Colonic mucosa (tissue), 4 donors: ENCODE results near the gene ZNF688. TPM values are rescaled to one million over a fixed set of nuclear protein-coding genes. Genes with fewer than 3 reads are reported as not detected.
A peak's percentile ranks its signal among the peaks of the same experiment; 100 is the strongest.
"Not testable (repeated sequence)": the region's sequence is repeated elsewhere in the genome, so short reads cannot be mapped to it uniquely, and the experiment has no call there.

ENCODE experiments used
- DNase-seq: peaks from one replicate; pipeline ENCODE4 v3.0.0-alpha.2; 2020
- H3K27ac ChIP-seq: fragments of 200-600 bp; one replicate; pipeline ENCODE4 v1.8.0; 2021
- H3K27me3 ChIP-seq: fragments of 200-600 bp; one replicate; pipeline ENCODE4 v1.8.0; 2021
- H3K36me3 ChIP-seq: fragments of 200-600 bp; one replicate; pipeline ENCODE4 v1.8.0; 2021
- H3K4me1 ChIP-seq: fragments of 200-600 bp; one replicate; pipeline ENCODE4 v1.8.0; 2021; ENCODE audit warnings: mild to moderate bottlenecking
- H3K4me3 ChIP-seq: fragments of 200-600 bp; one replicate; pipeline ENCODE4 v1.8.0; 2021
- H3K9ac ChIP-seq, 2 donors: one replicate each; pipeline ENCODE4 v1.7.0; 2013; ENCODE audit warnings: control low read depth in 2 of 2, low read depth in 2 of 2, low read length in 2 of 2
- H3K9me3 ChIP-seq: fragments of 200-600 bp; one replicate; pipeline ENCODE4 v1.8.0; 2021
- intact Hi-C: fragments of 100-400 bp; cut with DNase I; formaldehyde crosslinking; loops from one replicate; pipeline ENCODE4 v1.14.1; 2022
- total RNA-seq, 2 donors: library from RNA; stranded (reverse); fragmentation: NEBNext Ultra II Directional in 1 of 2; extraction: Animal tissue kit (Norgen Biotek cat#: 25700) in 1 of 2; gene quantifications; one replicate each; pipeline ENCODE4 v1.2.1, GENCODE V29; 2021
- TF ChIP-seq, protein P1 (sequence below): fragments of 200-600 bp; IDR thresholded peaks from one replicate; pipeline ENCODE4 v1.8.0; 2022; ENCODE audit warnings: antibody characterized with exemption, mild to moderate bottlenecking
- donor health status: healthy.
- donor health status: DM: no; HTN: no; CAD: no.
- donor health status: DM: no; HTN: no; CAD: no.

The ZNF688 gene
- total RNA-seq, 2 donors from 2014 or later = 13.1 to 14.3 TPM

DNA sequence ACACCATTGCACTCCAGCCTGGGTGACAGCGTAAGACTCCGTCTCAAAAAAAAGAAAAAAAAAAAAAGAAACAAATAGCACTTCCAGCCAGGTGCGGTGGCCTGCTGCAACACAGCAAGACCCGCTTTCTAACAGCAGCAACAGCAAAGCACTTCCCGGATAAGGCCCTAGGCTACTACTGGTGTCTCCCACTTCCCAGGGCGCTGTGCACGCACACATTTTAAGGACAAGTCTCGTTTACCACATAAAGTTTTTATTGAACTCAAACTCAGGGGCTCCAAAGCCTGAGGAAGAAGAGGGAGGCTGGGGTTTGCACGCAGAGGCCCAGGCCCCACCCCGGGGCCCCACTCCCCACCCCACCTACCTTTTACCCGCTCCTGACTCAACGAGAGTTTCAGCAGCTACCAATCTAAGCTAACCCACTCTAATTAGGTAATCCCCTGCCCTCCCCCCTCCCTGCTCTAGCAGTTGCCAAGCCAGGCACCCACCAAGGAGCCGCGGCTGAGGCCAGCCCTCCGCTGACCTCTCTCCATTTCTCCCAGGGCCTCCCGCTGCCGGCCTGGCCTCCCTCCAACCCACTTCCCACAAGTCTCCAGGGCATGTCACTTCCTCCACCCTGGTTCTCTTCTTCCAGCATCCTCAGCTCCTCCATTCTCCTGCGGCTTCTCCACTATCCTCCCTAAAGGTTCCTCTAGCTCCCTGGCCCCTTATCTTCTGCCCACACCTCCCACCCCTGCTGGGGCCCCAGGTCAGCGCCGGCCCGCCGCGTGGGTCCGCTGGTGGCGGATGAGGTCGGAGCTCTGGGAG, 47.5 kb downstream of the ZNF688 start:
- Histone ChIP-seq H3K27ac (no peak overlapping the region), H3K36me3 (no peaks in the 10 kb centered on the region), H3K27me3 (no peaks in the 10 kb centered on the region), H3K9ac (no peak overlapping the region), H3K4me3 (no peak overlapping the region), H3K4me1 (no peaks in the 10 kb centered on the region), H3K9me3 (no peaks in the 10 kb centered on the region)
- no peak for DNase-seq
- intact Hi-C loops = no loop called here
- TF ChIP-seq, protein P1, sequence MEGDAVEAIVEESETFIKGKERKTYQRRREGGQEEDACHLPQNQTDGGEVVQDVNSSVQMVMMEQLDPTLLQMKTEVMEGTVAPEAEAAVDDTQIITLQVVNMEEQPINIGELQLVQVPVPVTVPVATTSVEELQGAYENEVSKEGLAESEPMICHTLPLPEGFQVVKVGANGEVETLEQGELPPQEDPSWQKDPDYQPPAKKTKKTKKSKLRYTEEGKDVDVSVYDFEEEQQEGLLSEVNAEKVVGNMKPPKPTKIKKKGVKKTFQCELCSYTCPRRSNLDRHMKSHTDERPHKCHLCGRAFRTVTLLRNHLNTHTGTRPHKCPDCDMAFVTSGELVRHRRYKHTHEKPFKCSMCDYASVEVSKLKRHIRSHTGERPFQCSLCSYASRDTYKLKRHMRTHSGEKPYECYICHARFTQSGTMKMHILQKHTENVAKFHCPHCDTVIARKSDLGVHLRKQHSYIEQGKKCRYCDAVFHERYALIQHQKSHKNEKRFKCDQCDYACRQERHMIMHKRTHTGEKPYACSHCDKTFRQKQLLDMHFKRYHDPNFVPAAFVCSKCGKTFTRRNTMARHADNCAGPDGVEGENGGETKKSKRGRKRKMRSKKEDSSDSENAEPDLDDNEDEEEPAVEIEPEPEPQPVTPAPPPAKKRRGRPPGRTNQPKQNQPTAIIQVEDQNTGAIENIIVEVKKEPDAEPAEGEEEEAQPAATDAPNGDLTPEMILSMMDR = no peak

DNA sequence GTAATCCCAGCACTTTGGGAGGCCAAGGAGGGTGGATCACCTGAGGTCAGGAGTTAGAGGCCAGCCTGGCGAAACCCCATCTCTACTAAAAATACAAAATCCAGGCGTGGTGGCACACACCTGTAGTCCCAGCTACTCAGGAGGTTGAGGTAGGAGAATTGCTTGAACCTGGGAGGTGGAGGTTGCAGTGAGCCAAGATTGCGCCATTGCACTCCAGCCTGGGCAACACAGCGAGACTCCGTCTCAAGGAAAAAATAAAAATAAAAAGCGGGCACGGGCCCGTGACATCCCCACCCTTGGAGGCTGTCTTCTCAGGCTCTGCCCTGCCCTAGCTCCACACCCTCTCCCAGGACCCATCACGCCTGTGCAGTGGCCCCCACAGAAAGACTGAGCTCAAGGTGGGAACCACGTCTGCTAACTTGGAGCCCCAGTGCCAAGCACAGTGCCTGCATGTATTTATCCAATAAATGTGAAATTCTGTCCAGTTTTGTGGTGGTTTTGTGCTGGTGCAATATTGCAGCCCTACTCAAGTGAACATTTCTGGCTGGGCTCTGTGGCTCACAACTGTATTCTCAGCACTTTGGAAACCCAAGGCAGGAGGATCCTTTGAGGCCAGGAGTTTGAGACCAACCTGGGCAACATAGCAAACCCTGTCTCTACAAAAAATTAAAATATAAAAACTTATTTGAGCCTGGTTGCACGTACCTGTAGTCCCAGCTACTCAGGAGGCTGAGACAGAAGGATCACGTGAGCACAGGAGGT, 48.6 kb downstream of the ZNF688 start:
- H3K36me3 ChIP-seq, H3K9ac ChIP-seq, H3K4me3 ChIP-seq, DNase-seq, H3K27ac ChIP-seq, H3K4me1 ChIP-seq, H3K9me3 ChIP-seq, H3K27me3 ChIP-seq, intact Hi-C loops: not testable (repeated sequence)

DNA sequence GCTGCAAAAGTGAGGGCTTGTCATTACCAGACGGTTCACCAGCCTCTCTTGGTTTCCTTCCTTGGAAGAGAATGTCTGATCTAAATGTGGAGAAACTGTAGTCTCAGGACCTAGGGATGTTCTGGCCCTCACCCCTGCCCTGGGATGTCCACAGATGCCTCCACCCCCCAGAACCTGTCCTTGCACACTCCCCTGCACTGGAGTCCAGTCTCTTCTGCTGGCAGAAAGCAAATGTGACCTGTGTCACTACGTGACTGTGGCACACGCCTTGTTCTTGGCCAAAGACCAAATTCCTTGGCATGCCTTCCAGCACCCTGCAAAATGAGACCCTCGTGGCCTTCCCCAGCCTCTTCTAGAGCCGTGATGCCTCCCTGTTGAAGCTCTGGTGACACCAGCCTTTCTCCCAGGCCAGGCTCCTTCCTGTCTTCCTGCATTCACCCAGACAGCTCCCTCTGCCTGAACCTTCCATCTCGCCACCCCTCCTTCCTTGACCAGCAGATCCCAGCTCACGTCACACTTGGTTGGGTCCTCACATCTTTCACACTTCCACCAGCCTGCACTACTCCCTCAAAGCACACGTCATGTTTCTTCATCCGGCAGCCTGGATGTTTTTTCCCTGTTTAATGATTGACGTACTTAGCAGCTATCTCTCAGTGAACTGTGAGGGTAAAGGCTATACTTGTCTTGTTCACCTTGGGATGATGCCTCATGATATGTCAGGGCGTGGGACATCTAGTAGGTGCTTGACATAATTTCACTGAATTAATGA, 49.5 kb downstream of the ZNF688 start:
- peak; percentile 43 for DNase-seq
- TF ChIP-seq, protein P1 = no peak
- Histone ChIP-seq H3K9me3 (no peaks in the 10 kb centered on the region), H3K36me3 (no peaks in the 10 kb centered on the region), H3K9ac (peak overlapping the region in 1 of 2 donors; percentile 36), H3K27ac (no peak overlapping the region), H3K27me3 (no peaks in the 10 kb centered on the region), H3K4me1 (no peaks in the 10 kb centered on the region), H3K4me3 (no peak overlapping the region)
- intact Hi-C loops = no loop called here

DNA sequence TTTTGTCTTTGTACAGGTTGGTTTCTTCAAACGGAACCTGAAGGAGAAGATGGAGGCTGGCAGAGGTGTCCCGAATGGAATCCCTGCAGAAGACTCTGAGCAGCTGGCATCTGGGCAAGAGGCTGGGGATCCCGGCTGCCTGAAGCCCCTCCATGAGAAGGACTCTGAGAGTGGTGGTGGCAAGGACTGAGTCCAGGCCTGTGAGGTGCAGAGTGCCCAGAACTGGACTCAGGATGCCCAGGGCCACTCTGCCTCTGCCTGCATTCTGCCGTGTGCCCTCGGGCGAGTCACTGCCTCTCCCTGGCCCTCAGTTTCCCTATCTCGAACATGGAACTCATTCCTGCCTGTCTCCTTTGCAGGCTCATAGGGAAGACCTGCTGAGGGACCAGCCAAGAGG, 50.0 kb downstream of the ZNF688 start:
- Histone ChIP-seq H3K4me3 (no peak overlapping the region), H3K9me3 (no peaks in the 10 kb centered on the region), H3K9ac (no peak overlapping the region), H3K27ac (no peak overlapping the region), H3K36me3 (no peaks in the 10 kb centered on the region), H3K27me3 (no peaks in the 10 kb centered on the region), H3K4me1 (no peaks in the 10 kb centered on the region)
- TF ChIP-seq, protein P1 = no peak
- intact Hi-C loops = no loop called here
- DNase-seq = no peak

Other genes starting within 250 kb of the ZNF688 start
- 10 to 100 TPM; 44.8 to 76.1 TPM for gene CD2BP2, start 216.4 kb downstream of the ZNF688 start, total RNA-seq
- 10 to 100 TPM; 45.0 to 62.3 TPM for gene TBC1D10B, start 201.2 kb downstream of the ZNF688 start, total RNA-seq
- gene MYL11, start 196.9 kb downstream of the ZNF688 start, total RNA-seq = 1 to 10 TPM; 1.1 to 2.2 TPM
- 1 to 10 TPM; 4.3 to 4.5 TPM for gene SEPTIN1, start 189.2 kb downstream of the ZNF688 start, total RNA-seq
- 1 to 10 TPM; 6.5 to 6.8 TPM for gene ZNF48, start 176.3 kb downstream of the ZNF688 start, total RNA-seq
- gene ZNF771, start 164.1 kb downstream of the ZNF688 start, total RNA-seq = 1 to 10 TPM; 3.5 to 6.5 TPM
- gene DCTPP1, start 141.7 kb downstream of the ZNF688 start, total RNA-seq = 100 to 1,000 TPM in 1 of 2 donors, 10 to 100 TPM in 1; 80.9 to 153 TPM
- 100 to 1,000 TPM in 1 of 2 donors, 10 to 100 TPM in 1; 93.3 to 156 TPM for gene SEPHS2, start 125.8 kb downstream of the ZNF688 start, total RNA-seq
- gene ITGAL, start 99.0 kb downstream of the ZNF688 start, total RNA-seq = 1 to 10 TPM; 3.4 to 4.8 TPM
- 10 to 100 TPM; 58.6 to 63.2 TPM for gene ZNF768, start 45.1 kb downstream of the ZNF688 start, total RNA-seq
- gene ZNF747, start 36.9 kb downstream of the ZNF688 start, total RNA-seq = 10 to 100 TPM in 1 of 2 donors, 1 to 10 TPM in 1; 8.7 to 11.9 TPM
- gene ZNF764, start 13.3 kb downstream of the ZNF688 start, total RNA-seq = 10 to 100 TPM in 1 of 2 donors, 1 to 10 TPM in 1; 9.0 to 11.1 TPM
- 10 to 100 TPM; 12.7 to 13.3 TPM for gene ZNF785, start 14.0 kb upstream of the ZNF688 start, total RNA-seq
- 1 to 10 TPM; 6.8 to 7.0 TPM for gene ZNF689, start 38.7 kb upstream of the ZNF688 start, total RNA-seq
- 10 to 100 TPM; 37.0 to 70.3 TPM for gene PRR14, start 79.2 kb upstream of the ZNF688 start, total RNA-seq
- 10 to 100 TPM; 65.1 to 74.2 TPM for gene FBRS, start 86.7 kb upstream of the ZNF688 start, total RNA-seq
- 10 to 100 TPM; 44.0 to 79.3 TPM for gene SRCAP, start 127.5 kb upstream of the ZNF688 start, total RNA-seq
- 10 to 100 TPM; 33.6 to 47.8 TPM for gene PHKG2, start 176.7 kb upstream of the ZNF688 start, total RNA-seq
- 10 to 100 TPM in 1 of 2 donors, 1 to 10 TPM in 1; 8.6 to 12.7 TPM for gene CFAP119, start 190.3 kb upstream of the ZNF688 start, total RNA-seq
- 100 to 1,000 TPM in 1 of 2 donors, 10 to 100 TPM in 1; 94.6 to 117 TPM for gene RNF40, start 190.6 kb upstream of the ZNF688 start, total RNA-seq
- 10 to 100 TPM; 11.8 to 15.2 TPM for gene ZNF629, start 215.5 kb upstream of the ZNF688 start, total RNA-seq